Measurements from ENCODE around the gene KRT84. TPM values are rescaled to one million over a fixed set of nuclear protein-coding genes. Genes with fewer than 3 reads are reported as not detected.

Gene KRT84
- total RNA-seq, 1 experiment from 2014 or later = not detected

GRCh38 chr12:52403561-52403960, 18.1 kb upstream of the KRT84 start:
- Histone ChIP-seq H3K9me3 (ENCODE audit: control insufficient read depth in 1 of 2, insufficient read depth in 1 of 2, low read depth in 1 of 2, low read length in 2 of 2) (no peaks in the 10 kb centered on the region), H3K27me3 (ENCODE audit: insufficient read depth, low read length) (no peaks in the 10 kb centered on the region), H3K27ac (ENCODE audit: low read depth, low read length) (no peak overlapping the region), H3K4me3 (replicated peaks in 1 of 2; ENCODE audit: low read depth in 1 of 2, low read length in 2 of 2) (no peak overlapping the region), H3K9ac (ENCODE audit: low read length) (no peak overlapping the region), H2AFZ (ENCODE audit: low read depth, low read length, poor library complexity, severe bottlenecking) (no peak overlapping the region), H4K20me1 (ENCODE audit: insufficient read depth) (no peaks in the 10 kb centered on the region), H3K36me3 (ENCODE audit: control insufficient read depth in 1 of 2, insufficient read depth in 2 of 2, low read length in 2 of 2) (no peaks in the 10 kb centered on the region), H3K9me2 (ENCODE audit: insufficient read depth) (no peaks in the 10 kb centered on the region), H3K4me1 (ENCODE audit: control insufficient read depth in 1 of 2, insufficient read depth in 2 of 2, low read length in 2 of 2) (no peaks in the 10 kb centered on the region), H3K4me2 (ENCODE audit: low read length) (no peak overlapping the region), H3K79me2 (ENCODE audit: insufficient read depth, low read length) (no peaks in the 10 kb centered on the region)
- DNase-seq (ENCODE audit: low read depth, low spot score) (no peak), ATAC-seq (no peak)
- RAD21 ChIA-PET (ENCODE audit: low non-redundant PET in 1 of 2, low total read pairs in 2 of 2, uncharacterized antibody in 2 of 2, unreplicated experiment in 2 of 2) = no interaction called here
- CTCF ChIA-PET = interaction anchor here (1.9 kb wide), 1 partner anchor 8 kb away, joined by 5 read pairs; no protein-coding TSS in a partner anchor
- POLR2A ChIA-PET = no interaction called here
- intact Hi-C loops (cut with micrococcal nuclease) = no loop called here
- BruUV-seq (replicated peaks) = no TSS peak
- TF ChIP-seq POLR2A (IDR thresholded peaks at IDR 0.05; ENCODE audit: borderline replicate concordance, extremely low read depth, insufficient read depth, insufficient read length) = no peak
- no peak for TF ChIP-seq CTCF (IDR thresholded peaks at IDR 0.05 in 2 of 3, conservative IDR thresholded peaks at IDR 0.05 in 1 of 3; ENCODE audit: borderline replicate concordance in 1 of 3, insufficient read depth in 1 of 3, low read depth in 2 of 3, low read length in 2 of 3)
- no peak for TF ChIP-seq REST (IDR thresholded peaks at IDR 0.05; ENCODE audit: low read depth)
- TF ChIP-seq ZBTB33 (IDR thresholded peaks at IDR 0.05; ENCODE audit: extremely low read depth, insufficient replicate concordance, low read length) = no peak
- no peak for TF ChIP-seq RAD21 (IDR thresholded peaks at IDR 0.05; ENCODE audit: low read depth)
- no peak for TF ChIP-seq SRF (IDR thresholded peaks at IDR 0.05; ENCODE audit: low read depth)
- no peak for TF ChIP-seq TCF7L2 (IDR thresholded peaks at IDR 0.05; ENCODE audit: borderline replicate concordance, extremely low read depth, insufficient read depth, insufficient read length)
- no peak for TF ChIP-seq EZH2 (IDR thresholded peaks at IDR 0.05)

All from HCT116 (cell line).